HL-60 (cell line): ENCODE data around the gene SERPINE2.

Source experiments
- POLR2AphosphoS5 ChIP-seq: IDR thresholded peaks from 2 replicates; pipeline ENCODE4 v1.6.1; 2012; ENCODE audit warnings: low read depth
- TF ChIP-seq, protein P1 (sequence below): IDR thresholded peaks from one replicate; pipeline ENCODE4 v1.5.1; 2011; ENCODE audit warnings: low read length, control low read depth, inconsistent platforms; ENCODE audit not compliant: insufficient read depth

DNA sequence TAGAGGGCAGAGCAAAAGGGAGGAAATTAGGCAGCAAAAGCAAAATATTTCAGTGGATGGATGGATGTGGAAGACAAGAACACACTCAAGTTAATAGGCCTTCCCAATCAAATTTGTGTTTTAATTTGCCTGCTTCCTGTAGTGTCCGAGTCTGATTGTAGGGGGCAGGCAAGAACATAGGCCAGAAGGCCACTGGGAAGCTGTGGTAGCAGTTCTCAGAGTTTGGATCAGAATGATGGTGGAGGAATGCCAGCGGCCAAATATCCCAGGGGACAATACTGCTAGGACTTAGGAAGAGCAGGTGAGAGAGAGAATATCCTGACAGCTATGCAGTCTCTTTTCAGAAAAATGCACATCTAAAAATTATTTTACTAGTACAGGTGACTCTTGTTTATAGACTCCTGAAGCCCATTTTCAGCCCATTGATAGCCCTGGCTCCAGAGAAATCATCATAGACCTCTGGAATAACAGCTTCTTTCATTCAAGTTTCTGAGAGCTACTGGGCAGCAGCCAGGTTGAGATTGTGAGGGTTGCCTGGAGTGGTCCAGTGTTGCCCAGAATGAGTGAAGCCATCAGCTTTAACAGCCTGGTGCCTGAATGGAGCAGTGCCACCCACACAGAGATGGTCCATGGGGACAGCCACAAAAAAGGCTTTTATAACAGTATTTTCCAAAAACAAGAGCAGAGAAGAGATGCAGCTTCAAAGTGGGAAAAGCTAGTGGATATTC, 19.1 kb upstream of the SERPINE2 start:
- TF ChIP-seq, protein P1, sequence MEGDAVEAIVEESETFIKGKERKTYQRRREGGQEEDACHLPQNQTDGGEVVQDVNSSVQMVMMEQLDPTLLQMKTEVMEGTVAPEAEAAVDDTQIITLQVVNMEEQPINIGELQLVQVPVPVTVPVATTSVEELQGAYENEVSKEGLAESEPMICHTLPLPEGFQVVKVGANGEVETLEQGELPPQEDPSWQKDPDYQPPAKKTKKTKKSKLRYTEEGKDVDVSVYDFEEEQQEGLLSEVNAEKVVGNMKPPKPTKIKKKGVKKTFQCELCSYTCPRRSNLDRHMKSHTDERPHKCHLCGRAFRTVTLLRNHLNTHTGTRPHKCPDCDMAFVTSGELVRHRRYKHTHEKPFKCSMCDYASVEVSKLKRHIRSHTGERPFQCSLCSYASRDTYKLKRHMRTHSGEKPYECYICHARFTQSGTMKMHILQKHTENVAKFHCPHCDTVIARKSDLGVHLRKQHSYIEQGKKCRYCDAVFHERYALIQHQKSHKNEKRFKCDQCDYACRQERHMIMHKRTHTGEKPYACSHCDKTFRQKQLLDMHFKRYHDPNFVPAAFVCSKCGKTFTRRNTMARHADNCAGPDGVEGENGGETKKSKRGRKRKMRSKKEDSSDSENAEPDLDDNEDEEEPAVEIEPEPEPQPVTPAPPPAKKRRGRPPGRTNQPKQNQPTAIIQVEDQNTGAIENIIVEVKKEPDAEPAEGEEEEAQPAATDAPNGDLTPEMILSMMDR = no peak
- no peak for TF ChIP-seq POLR2AphosphoS5
